Mesendoderm (in vitro differentiated cells): ENCODE results near the gene JPH2.

Source experiments
- DNase-seq: peaks from one replicate; pipeline ENCODE4 v3.0.0; 2013
- H2AK5ac ChIP-seq: 2 replicates; pipeline ENCODE4 v1.6.1; 2013; ENCODE audit warnings: low read length, inconsistent platforms
- H2BK120ac ChIP-seq: 2 replicates; pipeline ENCODE4 v1.6.1; 2013; ENCODE audit warnings: low read depth, mild to moderate bottlenecking, low read length, moderate library complexity, mixed read lengths
- H2BK15ac ChIP-seq: replicated peaks from 2 replicates; pipeline ENCODE4 v1.6.1; 2013; ENCODE audit warnings: low read depth, mild to moderate bottlenecking, moderate library complexity
- H2BK5ac ChIP-seq: 2 replicates; pipeline ENCODE4 v1.6.1; 2013; ENCODE audit warnings: low read length, inconsistent platforms
- H3K18ac ChIP-seq: 2 replicates; pipeline ENCODE4 v1.6.1; 2013; ENCODE audit warnings: mild to moderate bottlenecking, low read length, mixed read lengths
- H3K23ac ChIP-seq: one replicate; pipeline ENCODE4 v1.6.1; 2013; ENCODE audit warnings: low read length
- H3K27ac ChIP-seq: 2 replicates; pipeline ENCODE4 v1.5.1; 2013; ENCODE audit warnings: low read depth, mild to moderate bottlenecking, inconsistent platforms, low read length, moderate library complexity
- H3K27me3 ChIP-seq: 2 replicates; pipeline ENCODE4 v1.6.1; 2013; ENCODE audit warnings: low read length, control low read depth, mild to moderate bottlenecking, inconsistent platforms; ENCODE audit not compliant: insufficient read depth, poor library complexity
- H3K36me3 ChIP-seq: 2 replicates; pipeline ENCODE4 v1.6.1; 2013; ENCODE audit warnings: low read length, inconsistent platforms; ENCODE audit not compliant: control insufficient read depth, insufficient read depth
- H3K4ac ChIP-seq: one replicate; pipeline ENCODE4 v1.6.1; 2013; ENCODE audit warnings: low read depth, mild to moderate bottlenecking, low read length, moderate library complexity
- H3K4me1 ChIP-seq: 2 replicates; pipeline ENCODE4 v1.6.1; 2013; ENCODE audit warnings: low read depth, low read length, inconsistent platforms; ENCODE audit not compliant: control insufficient read depth
- H3K4me2 ChIP-seq: 2 replicates; pipeline ENCODE4 v1.6.1; 2013; ENCODE audit warnings: low read length
- H3K4me3 ChIP-seq: 2 replicates; pipeline ENCODE4 v1.5.1; 2013; ENCODE audit warnings: mild to moderate bottlenecking, low read length
- H3K56ac ChIP-seq: one replicate; pipeline ENCODE4 v1.6.1; 2013; ENCODE audit warnings: low read length
- H3K79me1 ChIP-seq: 2 replicates; pipeline ENCODE4 v1.6.1; 2013; ENCODE audit warnings: low read length, inconsistent platforms
- H3K79me2 ChIP-seq: 2 replicates; pipeline ENCODE4 v1.6.1; 2013; ENCODE audit warnings: mild to moderate bottlenecking, low read length; ENCODE audit not compliant: control insufficient read depth, insufficient read depth
- H3K9ac ChIP-seq: 2 replicates; pipeline ENCODE4 v1.6.1; 2013; ENCODE audit warnings: low read length, inconsistent platforms
- H4K5ac ChIP-seq: one replicate; pipeline ENCODE4 v1.6.1; 2013; ENCODE audit warnings: low read length
- H4K8ac ChIP-seq: one replicate; pipeline ENCODE4 v1.6.1; 2013; ENCODE audit warnings: low read depth, mild to moderate bottlenecking, control low read depth, low read length, moderate library complexity
- WGBS: extraction: QIAGEN DNeasy Blood & Tissue Kit; methylation state at CpG from one replicate; pipeline ENCODE4 v1.1.7; 2013; ENCODE audit warnings: low lambda C conversion rate, missing lambda C conversion rate; ENCODE audit not compliant: insufficient coverage; ENCODE audit errors: extremely low coverage; 5-methylcytosine and 5-hydroxymethylcytosine counted together

The JPH2 gene

DNA sequence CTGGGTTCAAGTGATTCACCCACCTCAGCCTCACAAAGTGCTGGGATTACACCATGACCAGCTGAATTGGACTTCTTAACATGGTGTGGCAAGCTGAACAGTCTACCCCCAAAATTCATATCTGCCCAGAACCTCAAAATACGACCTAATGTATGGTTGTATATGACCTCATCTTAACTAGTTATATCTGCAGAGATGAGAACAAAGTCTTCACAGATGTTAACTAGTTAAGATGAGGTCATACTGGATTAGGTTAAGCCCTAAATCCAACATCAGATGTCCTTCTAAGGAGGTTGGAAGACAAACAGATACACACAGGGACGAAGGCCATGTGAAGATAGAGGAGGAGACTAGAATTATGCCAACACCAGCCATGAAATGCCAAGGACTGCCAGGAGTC lies 102.5 kb downstream of the JPH2 start:
- no peak overlapping the region for H2BK5ac ChIP-seq
- no peak overlapping the region for H2BK120ac ChIP-seq
- no peak overlapping the region for H3K4me2 ChIP-seq
- no peak overlapping the region for H3K56ac ChIP-seq
- H4K5ac ChIP-seq: no peak overlapping the region
- no peak overlapping the region for H2AK5ac ChIP-seq
- no peak overlapping the region for H2BK15ac ChIP-seq
- H3K4me3 ChIP-seq: no peak overlapping the region
- no peak overlapping the region for H4K8ac ChIP-seq
- H3K4ac ChIP-seq: no peak overlapping the region
- H3K27me3 ChIP-seq: no peaks in the 10 kb centered on the region
- no peaks in the 10 kb centered on the region for H3K36me3 ChIP-seq
- no peaks in the 10 kb centered on the region for H3K79me1 ChIP-seq
- DNase-seq: no peak
- H3K9ac ChIP-seq: no peak overlapping the region
- no peak overlapping the region for H3K27ac ChIP-seq
- no CpG with 5 or more reads among the region's 2 CpGs for WGBS
- no peak overlapping the region for H3K23ac ChIP-seq
- H3K4me1 ChIP-seq: no peaks in the 10 kb centered on the region
- no peaks in the 10 kb centered on the region for H3K79me2 ChIP-seq
- H3K18ac ChIP-seq: no peak overlapping the region

DNA sequence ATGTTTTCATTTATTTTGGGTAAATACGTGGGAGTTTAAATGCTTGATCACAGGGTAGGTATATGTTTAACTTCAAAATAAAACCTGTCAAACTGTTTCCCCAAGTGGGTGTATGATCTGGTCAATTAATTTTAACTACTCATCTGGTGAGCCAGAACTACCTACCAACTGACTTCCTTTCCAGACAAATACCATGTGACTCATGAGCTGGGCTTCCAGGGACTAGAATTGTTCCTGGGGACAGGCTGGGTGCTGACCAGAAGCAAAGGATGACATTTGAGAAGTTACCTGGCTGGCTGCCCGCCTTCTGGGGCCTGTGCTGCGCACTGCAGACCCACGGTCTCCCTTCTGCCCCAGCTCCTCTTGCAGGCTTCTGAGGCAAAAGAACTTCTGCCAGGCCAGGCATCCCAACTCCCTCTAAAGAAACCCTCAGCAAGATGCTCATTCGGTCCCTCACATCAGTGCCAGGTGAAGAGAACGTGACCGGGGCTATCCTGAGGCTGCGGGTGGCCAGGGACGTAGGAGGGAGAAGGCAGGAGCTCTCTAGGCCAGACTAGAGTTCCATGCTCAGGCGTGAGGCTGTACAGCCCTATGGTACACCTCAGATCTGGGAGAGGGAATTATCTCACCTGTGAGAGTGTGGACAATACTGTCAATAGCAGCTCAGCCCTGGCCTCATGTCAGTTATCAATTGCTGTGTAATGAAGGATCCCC lies 103.6 kb downstream of the JPH2 start:
- Histone ChIP-seq H3K23ac (no peak overlapping the region), H4K8ac (no peak overlapping the region)

DNA sequence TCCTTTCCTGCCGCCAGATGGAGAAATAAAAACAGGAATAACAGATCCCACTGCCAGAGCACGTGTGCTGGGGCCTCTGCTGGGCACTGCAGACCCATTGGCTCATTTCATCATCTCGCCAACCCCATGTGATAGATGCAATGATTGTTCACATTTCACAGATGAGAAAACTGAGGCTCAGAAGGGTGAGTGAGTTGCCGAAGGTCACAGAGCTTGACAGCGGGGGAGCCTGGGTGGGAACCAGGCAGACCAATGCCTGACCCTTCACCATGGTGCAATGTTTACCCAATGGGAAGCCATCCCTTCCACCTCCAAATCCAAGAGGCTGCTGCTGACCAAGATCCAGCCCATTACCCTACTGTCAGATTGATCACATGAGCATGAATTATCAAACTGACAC lies 105.1 kb downstream of the JPH2 start:
- no peaks in the 10 kb centered on the region for H3K27me3 ChIP-seq
- H3K27ac ChIP-seq: no peak overlapping the region
- no peak overlapping the region for H3K56ac ChIP-seq
- H4K8ac ChIP-seq: no peak overlapping the region
- H3K4me1 ChIP-seq: no peaks in the 10 kb centered on the region
- no peak overlapping the region for H3K23ac ChIP-seq
- no peak overlapping the region for H2AK5ac ChIP-seq
- H3K18ac ChIP-seq: no peak overlapping the region
- H3K36me3 ChIP-seq: no peaks in the 10 kb centered on the region
- H3K4ac ChIP-seq: no peak overlapping the region
- no peak overlapping the region for H4K5ac ChIP-seq
- no peak overlapping the region for H2BK120ac ChIP-seq
- H3K79me1 ChIP-seq: no peaks in the 10 kb centered on the region
- H3K79me2 ChIP-seq: no peaks in the 10 kb centered on the region
- no CpG with 5 or more reads among the region's 5 CpGs for WGBS
- H3K9ac ChIP-seq: no peak overlapping the region
- no peak overlapping the region for H3K4me2 ChIP-seq
- no peak overlapping the region for H2BK15ac ChIP-seq
- no peak overlapping the region for H3K4me3 ChIP-seq
- no peak overlapping the region for H2BK5ac ChIP-seq
- DNase-seq: no peak

More for the DNA sequence above, 103.6 kb downstream of the JPH2 start:
- Histone ChIP-seq H3K27me3 (no peaks in the 10 kb centered on the region), H2BK5ac (no peak overlapping the region), H3K79me2 (no peaks in the 10 kb centered on the region), H3K4me2 (no peak overlapping the region), H3K9ac (no peak overlapping the region), H4K5ac (no peak overlapping the region), H3K36me3 (no peaks in the 10 kb centered on the region), H2BK120ac (no peak overlapping the region), H3K79me1 (no peaks in the 10 kb centered on the region), H2AK5ac (no peak overlapping the region), H3K56ac (no peak overlapping the region), H3K4me3 (no peak overlapping the region), H2BK15ac (no peak overlapping the region), H3K18ac (no peak overlapping the region), H3K27ac (no peak overlapping the region), H3K4me1 (no peaks in the 10 kb centered on the region), H3K4ac (no peak overlapping the region)
- no peak for DNase-seq
- WGBS: no CpG with 5 or more reads among the region's 10 CpGs

DNA sequence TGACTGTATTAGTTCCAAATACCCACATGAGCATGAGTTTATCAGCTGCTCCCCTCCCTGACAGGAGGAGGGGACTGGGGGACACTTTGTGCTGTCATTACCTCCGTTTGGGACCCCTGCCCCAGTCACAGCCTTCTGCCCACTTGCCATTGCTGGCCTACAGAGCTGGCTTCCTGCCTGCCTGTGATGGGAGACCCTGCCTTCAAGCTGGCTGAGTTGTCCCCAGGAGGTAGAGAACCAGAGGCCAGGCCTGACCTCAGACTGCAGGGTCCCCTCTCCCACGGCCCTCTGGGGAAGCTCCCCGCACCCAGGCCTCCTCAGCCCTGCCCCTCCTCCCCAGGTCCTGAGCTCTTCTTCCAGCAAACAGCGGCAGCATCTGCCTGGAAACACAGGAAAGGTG lies 105.5 kb downstream of the JPH2 start:
- Histone ChIP-seq H4K5ac (no peak overlapping the region), H2BK120ac (no peak overlapping the region), H3K27ac (no peak overlapping the region), H2BK5ac (no peak overlapping the region), H2BK15ac (no peak overlapping the region), H3K56ac (no peak overlapping the region), H3K4ac (no peak overlapping the region), H3K18ac (no peak overlapping the region), H3K36me3 (no peaks in the 10 kb centered on the region), H3K79me1 (no peaks in the 10 kb centered on the region), H3K23ac (no peak overlapping the region), H4K8ac (no peak overlapping the region), H3K4me3 (no peak overlapping the region), H3K9ac (no peak overlapping the region), H3K4me1 (no peaks in the 10 kb centered on the region), H3K27me3 (no peaks in the 10 kb centered on the region), H3K4me2 (no peak overlapping the region), H3K79me2 (no peaks in the 10 kb centered on the region), H2AK5ac (no peak overlapping the region)
- no peak for DNase-seq
- WGBS: no CpG with 5 or more reads among the region's 4 CpGs

DNA sequence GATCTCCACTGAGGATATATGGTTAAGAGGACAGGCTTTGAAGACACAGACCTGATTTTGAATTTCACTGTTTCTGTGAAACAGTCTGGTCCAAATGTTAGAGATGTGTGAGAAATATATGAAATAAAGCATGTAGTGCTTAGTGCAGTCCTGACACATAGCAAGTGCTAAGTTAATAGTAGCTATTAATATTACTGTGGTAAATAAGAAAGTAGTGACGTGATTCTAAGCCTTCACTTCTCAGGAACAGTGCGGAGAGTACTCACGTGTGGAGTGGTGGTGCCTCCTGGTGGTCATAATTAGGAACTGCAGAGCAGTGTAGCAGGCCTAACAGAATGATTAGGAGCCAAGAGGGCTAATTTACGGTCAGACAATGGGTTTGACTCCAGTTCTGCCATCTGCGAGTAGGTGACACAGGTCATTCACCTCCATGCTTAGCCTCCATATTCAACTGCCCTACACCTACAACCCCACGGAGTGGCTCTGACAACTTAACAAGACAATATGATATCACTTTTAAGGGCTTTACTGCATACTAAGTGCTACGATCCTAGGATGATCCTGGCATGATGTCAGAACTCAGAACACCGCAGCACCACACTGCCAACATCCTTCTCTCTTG lies 106.2 kb downstream of the JPH2 start:
- no peak overlapping the region for H4K8ac ChIP-seq
- H3K4ac ChIP-seq: no peak overlapping the region
- H3K9ac ChIP-seq: no peak overlapping the region
- H3K4me2 ChIP-seq: no peak overlapping the region
- H2AK5ac ChIP-seq: no peak overlapping the region
- H2BK15ac ChIP-seq: no peak overlapping the region
- H3K79me2 ChIP-seq: no peaks in the 10 kb centered on the region
- H3K56ac ChIP-seq: no peak overlapping the region
- no peak overlapping the region for H3K18ac ChIP-seq
- no peak overlapping the region for H2BK120ac ChIP-seq
- no peaks in the 10 kb centered on the region for H3K4me1 ChIP-seq
- no peak overlapping the region for H2BK5ac ChIP-seq
- no CpG with 5 or more reads among the region's 8 CpGs for WGBS
- no peaks in the 10 kb centered on the region for H3K79me1 ChIP-seq
- H3K27ac ChIP-seq: no peak overlapping the region
- no peaks in the 10 kb centered on the region for H3K27me3 ChIP-seq
- peak; percentile 75 for DNase-seq
- no peak overlapping the region for H3K23ac ChIP-seq
- H3K36me3 ChIP-seq: no peaks in the 10 kb centered on the region
- H3K4me3 ChIP-seq: no peak overlapping the region
- H4K5ac ChIP-seq: no peak overlapping the region

DNA sequence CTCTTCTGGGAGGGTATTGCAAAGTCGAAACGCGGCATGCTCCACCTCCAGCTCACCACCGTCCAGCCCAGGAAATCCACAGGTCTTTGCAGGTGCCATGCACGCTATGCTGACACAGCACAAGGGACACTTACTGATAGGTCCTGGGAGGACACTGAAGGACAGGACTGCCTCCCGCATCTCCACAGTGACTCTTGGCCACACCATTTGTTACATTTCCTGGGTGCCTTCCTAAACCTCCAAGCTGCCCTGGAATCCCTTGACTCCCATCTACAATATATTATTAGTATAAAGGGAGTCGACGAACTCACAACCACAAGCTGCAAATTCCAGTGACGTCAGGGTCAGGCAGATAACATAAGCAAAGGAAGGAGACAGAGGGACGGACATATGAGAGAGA lies 106.9 kb downstream of the JPH2 start:
- DNase-seq: no peak
- H3K4me3 ChIP-seq: no peak overlapping the region

More for the DNA sequence above, 106.9 kb downstream of the JPH2 start:
- Histone ChIP-seq H2AK5ac (no peak overlapping the region), H3K27me3 (no peaks in the 10 kb centered on the region), H4K5ac (no peak overlapping the region), H3K4me2 (no peak overlapping the region), H3K4me1 (no peaks in the 10 kb centered on the region), H3K27ac (no peak overlapping the region), H3K36me3 (no peaks in the 10 kb centered on the region), H3K56ac (no peak overlapping the region), H3K79me1 (no peaks in the 10 kb centered on the region), H2BK5ac (no peak overlapping the region), H2BK120ac (no peak overlapping the region), H2BK15ac (no peak overlapping the region), H3K9ac (no peak overlapping the region), H3K18ac (no peak overlapping the region), H4K8ac (no peak overlapping the region), H3K23ac (no peak overlapping the region), H3K4ac (no peak overlapping the region), H3K79me2 (no peaks in the 10 kb centered on the region)
- WGBS: no CpG with 5 or more reads among the region's 10 CpGs
